IMR-90 (cell line): ENCODE measurements around the gene PRUNE2. TPM values are rescaled to one million over a fixed set of nuclear protein-coding genes. Genes with fewer than 3 reads are reported as not detected.

Source experiments
- ATAC-seq: fragments of 200-7000 bp; cut with Tn5 transposase; 2 replicates; pipeline ENCODE4 v1.9.1; 2020; ENCODE audit warnings: low read depth, mild to moderate bottlenecking, moderate library complexity
- BruUV-seq: library from RNA; stranded (reverse); fragments of 400-500 nt; replicated peaks from 2 replicates; lab custom pipeline; 2021; lab: Mats Ljungman, UMichigan
- CTCF ChIA-PET: fragments of 300-600 bp; formaldehyde crosslinking; extraction: SDS; loops from one replicate; lab custom pipeline; 2021; ENCODE audit warnings: antibody characterized with exemption; lab: Yijun Ruan, JAX
- POLR2A ChIA-PET: fragments of 300-600 bp; sonication (Branson Sonifier 250); formaldehyde crosslinking; loops from one replicate; lab custom pipeline; 2022; ENCODE audit warnings: antibody characterized with exemption; ENCODE audit not compliant: unreplicated experiment; lab: Charles Lee
- DNase-seq: peaks from one replicate; pipeline ENCODE4 v3.0.0; 2013
- H2AFZ ChIP-seq: replicated peaks from 2 replicates; pipeline ENCODE3; 2013; ENCODE audit warnings: low read length, mild to moderate bottlenecking; ENCODE audit not compliant: poor library complexity
- H2AK5ac ChIP-seq: 2 replicates; pipeline ENCODE4 v1.6.1; 2013; ENCODE audit warnings: low read depth, low read length, inconsistent platforms
- H2AK9ac ChIP-seq: replicated peaks from 2 replicates; pipeline ENCODE3; 2013; ENCODE audit warnings: mild to moderate bottlenecking, low read depth, low read length, moderate library complexity; ENCODE audit not compliant: poor library complexity
- H2BK120ac ChIP-seq: 2 replicates; pipeline ENCODE4 v1.6.1; 2013; ENCODE audit warnings: low read depth, low read length, inconsistent platforms
- H2BK15ac ChIP-seq: 3 replicates; pipeline ENCODE4 v1.6.1; 2013; ENCODE audit warnings: low read depth, low read length, inconsistent platforms
- H2BK20ac ChIP-seq: 2 replicates; pipeline ENCODE4 v1.6.1; 2013; ENCODE audit warnings: low read depth, mild to moderate bottlenecking, inconsistent platforms, low read length, moderate library complexity
- H2BK5ac ChIP-seq: 2 replicates; pipeline ENCODE4 v1.6.1; 2013; ENCODE audit warnings: mild to moderate bottlenecking, low read depth, low read length, inconsistent platforms; ENCODE audit not compliant: poor library complexity, severe bottlenecking
- H3K14ac ChIP-seq: replicated peaks from 2 replicates; pipeline ENCODE4 v1.6.1; 2013; ENCODE audit warnings: low read depth, low read length, inconsistent platforms
- H3K18ac ChIP-seq: 2 replicates; pipeline ENCODE4 v1.6.1; 2013; ENCODE audit warnings: low read depth, low read length, control low read depth
- H3K23ac ChIP-seq: 2 replicates; pipeline ENCODE4 v1.6.1; 2013; ENCODE audit warnings: low read depth, low read length, inconsistent platforms
- H3K27ac ChIP-seq: 2 replicates; pipeline ENCODE4 v1.5.1; 2013; ENCODE audit warnings: mild to moderate bottlenecking, control low read depth, low read length; ENCODE audit not compliant: insufficient read depth
- H3K27me3 ChIP-seq: 2 replicates; pipeline ENCODE4 v1.6.1; 2013; ENCODE audit warnings: low read length; ENCODE audit not compliant: control insufficient read depth, insufficient read depth
- H3K36me3 ChIP-seq: 2 replicates; pipeline ENCODE4 v1.6.1; 2013; ENCODE audit warnings: low read length, mixed read lengths; ENCODE audit not compliant: control insufficient read depth, insufficient read depth
- H3K4ac ChIP-seq: 2 replicates; pipeline ENCODE4 v1.6.1; 2013; ENCODE audit warnings: low read depth, low read length, inconsistent platforms
- H3K4me1 ChIP-seq: 2 replicates; pipeline ENCODE4 v1.6.1; 2013; ENCODE audit warnings: low read length, mixed read lengths; ENCODE audit not compliant: control insufficient read depth, insufficient read depth
- H3K4me2 ChIP-seq: 2 replicates; pipeline ENCODE4 v1.6.1; 2013; ENCODE audit warnings: low read depth, mild to moderate bottlenecking, control low read depth, low read length, moderate library complexity
- H3K4me3 ChIP-seq: 2 replicates; pipeline ENCODE4 v1.5.1; 2013; ENCODE audit warnings: low read depth, mild to moderate bottlenecking, control low read depth, low read length, moderate library complexity; ENCODE audit not compliant: insufficient read depth
- H3K56ac ChIP-seq: 2 replicates; pipeline ENCODE4 v1.6.1; 2013; ENCODE audit warnings: low read length, inconsistent platforms; ENCODE audit not compliant: insufficient read depth; ENCODE audit errors: extremely low read depth
- H3K79me1 ChIP-seq, 2 experiments: 2 replicates each; pipeline ENCODE4 v1.6.1; 2013; ENCODE audit warnings: low read length in 2 of 2, inconsistent platforms in 1 of 2, low read depth in 1 of 2
- H3K9ac ChIP-seq: 2 replicates; pipeline ENCODE4 v1.6.1; 2013; ENCODE audit warnings: low read depth, low read length, control low read depth
- H3K9me1 ChIP-seq: 2 replicates; pipeline ENCODE4 v1.6.1; 2013; ENCODE audit warnings: low read length, inconsistent platforms; ENCODE audit not compliant: insufficient read depth
- H3K9me3 ChIP-seq: 2 replicates; pipeline ENCODE4 v1.6.1; 2013; ENCODE audit warnings: low read length; ENCODE audit not compliant: control insufficient read depth, insufficient read depth
- H4K20me1 ChIP-seq: 2 replicates; pipeline ENCODE4 v1.6.1; 2013; ENCODE audit warnings: low read length, inconsistent platforms; ENCODE audit not compliant: insufficient read depth
- H4K5ac ChIP-seq: 2 replicates; pipeline ENCODE4 v1.6.1; 2013; ENCODE audit warnings: mild to moderate bottlenecking, low read depth, low read length, control low read depth
- H4K8ac ChIP-seq, 2 experiments: 2 replicates each; pipeline ENCODE4 v1.6.1; 2013; ENCODE audit warnings: low read depth in 2 of 2, low read length in 2 of 2, control low read depth in 1 of 2, inconsistent platforms in 1 of 2
- H4K91ac ChIP-seq: 2 replicates; pipeline ENCODE4 v1.6.1; 2013; ENCODE audit warnings: low read depth, low read length, inconsistent platforms; ENCODE audit not compliant: insufficient read depth
- CHD1 ChIP-seq: IDR thresholded peaks from 2 replicates; pipeline ENCODE4 v1.6.1; 2012; ENCODE audit warnings: low read depth, low read length, improper control_type of control experiment
- MAFK ChIP-seq: IDR thresholded peaks from 2 replicates; pipeline ENCODE4 v1.6.1; 2012; ENCODE audit warnings: low read depth, low read length, improper control_type of control experiment
- MAZ ChIP-seq: IDR thresholded peaks from 2 replicates; pipeline ENCODE4 v1.6.1; 2012; ENCODE audit warnings: low read depth, mild to moderate bottlenecking, low read length, improper control_type of control experiment, moderate library complexity, borderline replicate concordance
- SMC3 ChIP-seq: fragments of 150-350 bp; IDR thresholded peaks from 2 replicates; pipeline ENCODE4 v1.6.1; 2016; ENCODE audit warnings: low read depth, mild to moderate bottlenecking, antibody characterized with exemption, low read length, moderate library complexity
- WGBS, 2 experiments: methylation state at CpG; one replicate each; pipeline versions ENCODE4 v1.1.5 to v1.1.7; 2013; ENCODE audit warnings: missing lambda C conversion rate in 2 of 2; ENCODE audit not compliant: insufficient read length in 1 of 2; ENCODE audit errors: extremely low coverage in 2 of 2; 5-methylcytosine and 5-hydroxymethylcytosine counted together
- dilution Hi-C: fragments of 300-500 bp; cut with HindIII; formaldehyde crosslinking; loops from one replicate; pipeline ENCODE4 v1.14.3; 2018; ENCODE audit warnings: low sequenced_read_pairs; ENCODE audit not compliant: unreplicated experiment
- in situ Hi-C: fragments of 300-500 bp; cut with MboI; formaldehyde crosslinking; loops from 3 replicates; pipeline ENCODE4 v1.14.3; 2019; ENCODE audit warnings: low sequenced_read_pairs, inconsistent platforms, mixed read lengths
- intact Hi-C: fragments of 100-400 bp; cut with micrococcal nuclease; formaldehyde crosslinking; loops from 2 replicates; pipeline ENCODE4 v1.10.0; 2022
- polyA plus RNA-seq, 3 experiments: library from polyadenylated mRNA; depleted of rRNA; stranded (reverse); fragments of >200 nt; gene quantifications; 2 replicates each; pipeline ENCODE4 v1.2.3, GENCODE V29; 2012; ENCODE audit warnings: low replicate concordance in 1 of 3
- total RNA-seq: library from RNA; depleted of rRNA; stranded (reverse); fragments of >200 nt; gene quantifications from 2 replicates; pipeline ENCODE4 v1.2.3, GENCODE V29; 2012
- TF ChIP-seq, protein P1 (sequence below): fragments of 150-350 bp; IDR thresholded peaks from 2 replicates; pipeline ENCODE4 v1.6.1; 2016; ENCODE audit warnings: low read depth, mild to moderate bottlenecking, low read length, moderate library complexity, borderline replicate concordance

The PRUNE2 gene
- total and polyA plus RNA-seq, 2 of the 4 experiments (the other 2 are of a cell fraction): 0.70 to 1.6 TPM

DNA sequence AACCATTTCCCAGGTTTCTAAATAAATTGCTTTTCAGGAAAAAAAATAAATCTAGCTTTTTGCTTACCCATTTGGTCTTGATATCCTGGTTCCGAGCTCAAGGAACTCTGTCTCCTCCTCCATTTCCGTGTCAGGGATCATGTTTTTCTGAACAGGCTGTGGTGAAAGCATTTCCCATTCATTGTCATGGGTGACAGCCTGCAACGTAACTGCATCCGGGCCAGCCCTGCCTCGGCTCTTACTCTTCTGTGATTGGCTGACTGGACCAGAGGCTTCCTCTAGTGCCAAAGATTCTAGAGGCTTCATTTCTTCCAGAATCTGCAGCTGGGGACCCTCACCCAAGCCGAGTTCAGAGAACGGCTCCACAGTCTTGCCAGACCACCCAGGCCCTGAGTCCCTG is 202.6 kb downstream of the PRUNE2 start:
- no peak overlapping the region for H4K91ac ChIP-seq
- H3K56ac ChIP-seq: no peak overlapping the region
- CTCF ChIA-PET: interaction anchor here (0.6 to 1.0 kb wide), 2 partner anchors 256 to 258 kb away, joined by 3 read pairs; no protein-coding TSS in a partner anchor
- H2BK5ac ChIP-seq: no peak overlapping the region
- intact Hi-C loops (loop anchor here (5.0 kb wide), 3 partner anchors 381 to 1436 kb away; no protein-coding TSS in a partner anchor), in situ Hi-C loops (loop anchor here (25.0 kb wide), 1 partner anchor 816 kb away; the partner anchor contains the start of gene PCSK5), dilution Hi-C loops (no loop called here)
- DNase-seq (no peak), ATAC-seq (no peak)
- peaks cover 21% of the 10 kb centered on the region for H3K27me3 ChIP-seq
- no peak overlapping the region for H3K4me3 ChIP-seq
- BruUV-seq: no TSS peak
- no peak overlapping the region for H4K8ac ChIP-seq
- no peaks in the 10 kb centered on the region for H4K20me1 ChIP-seq
- no peak overlapping the region for H3K23ac ChIP-seq
- no peak overlapping the region for H4K5ac ChIP-seq
- no peaks in the 10 kb centered on the region for H3K36me3 ChIP-seq
- no peak overlapping the region for H3K4me2 ChIP-seq
- no peak overlapping the region for H2BK15ac ChIP-seq
- 72% methylated on average over 3 of the region's 7 CpGs; no CpG with 5 or more reads in 1 of the 2 experiments for WGBS, 2 experiments
- H2BK20ac ChIP-seq: no peak overlapping the region
- TF ChIP-seq SMC3 (no peak), MAFK (no peak), MAZ (no peak), CHD1 (no peak)
- TF ChIP-seq, protein P1, sequence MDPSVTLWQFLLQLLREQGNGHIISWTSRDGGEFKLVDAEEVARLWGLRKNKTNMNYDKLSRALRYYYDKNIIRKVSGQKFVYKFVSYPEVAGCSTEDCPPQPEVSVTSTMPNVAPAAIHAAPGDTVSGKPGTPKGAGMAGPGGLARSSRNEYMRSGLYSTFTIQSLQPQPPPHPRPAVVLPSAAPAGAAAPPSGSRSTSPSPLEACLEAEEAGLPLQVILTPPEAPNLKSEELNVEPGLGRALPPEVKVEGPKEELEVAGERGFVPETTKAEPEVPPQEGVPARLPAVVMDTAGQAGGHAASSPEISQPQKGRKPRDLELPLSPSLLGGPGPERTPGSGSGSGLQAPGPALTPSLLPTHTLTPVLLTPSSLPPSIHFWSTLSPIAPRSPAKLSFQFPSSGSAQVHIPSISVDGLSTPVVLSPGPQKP: no peak
- H3K4ac ChIP-seq: no peak overlapping the region
- no peaks in the 10 kb centered on the region for H3K79me1 ChIP-seq
- no peak overlapping the region for H3K9ac ChIP-seq
- H3K9me1 ChIP-seq: no peaks in the 10 kb centered on the region
- no peak overlapping the region for H2AK5ac ChIP-seq
- H3K27ac ChIP-seq: no peak overlapping the region
- H3K4me1 ChIP-seq: no peaks in the 10 kb centered on the region
- no peak overlapping the region for H3K14ac ChIP-seq
- H2AK9ac ChIP-seq: no peak overlapping the region
- no peak overlapping the region for H3K18ac ChIP-seq
- no peak overlapping the region for H2BK120ac ChIP-seq
- POLR2A ChIA-PET: no interaction called here
- H2AFZ ChIP-seq: no peak overlapping the region
- no peaks in the 10 kb centered on the region for H3K9me3 ChIP-seq
